ENCODE data around the gene TMEM223. TPM values are rescaled to one million over a fixed set of nuclear protein-coding genes. Genes with fewer than 3 reads are reported as not detected.

The TMEM223 gene
- polyA plus RNA-seq, 1 donor from 2014 or later = 16.5 TPM

DNA sequence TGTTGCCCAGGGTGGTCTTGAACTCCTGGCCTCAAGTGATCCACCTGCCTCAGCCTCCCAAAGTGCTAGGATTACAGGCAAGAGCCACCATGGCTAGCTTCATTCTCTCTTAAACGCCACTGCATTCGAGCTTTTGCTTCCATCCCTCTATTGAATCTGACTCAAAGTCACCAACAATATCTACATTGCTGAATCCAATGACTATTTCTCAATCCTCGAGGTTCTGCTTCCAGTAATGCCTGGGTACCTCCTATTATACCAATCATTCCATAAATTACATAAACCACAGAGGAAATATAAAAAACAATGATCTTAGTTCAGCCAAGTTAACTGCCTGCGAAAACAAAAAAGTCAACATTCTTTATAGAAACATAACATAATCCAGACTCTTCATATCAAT, 25.3 kb upstream of the TMEM223 start:
- H3K79me2 ChIP-seq (replicated peaks; ENCODE audit: insufficient read depth, low read length) = no peaks in the 10 kb centered on the region
- H3K9me3 ChIP-seq (ENCODE audit: low read length) = no peaks in the 10 kb centered on the region
- H3K9me2 ChIP-seq (ENCODE audit: insufficient read depth, low read length) = no peaks in the 10 kb centered on the region
- no peaks in the 10 kb centered on the region for H3K36me3 ChIP-seq (ENCODE audit: insufficient read depth, low read length)
- H3K9ac ChIP-seq (ENCODE audit: low read length) = no peak overlapping the region
- H3K4me3 ChIP-seq (ENCODE audit: low read length) = no peak overlapping the region
- H3F3A ChIP-seq (ENCODE audit: insufficient read depth, low read length, poor library complexity, severe bottlenecking) = no peaks in the 10 kb centered on the region
- H3K4me2 ChIP-seq (ENCODE audit: low read length) = no peak overlapping the region
- no peak for TF ChIP-seq EZH2 (IDR thresholded peaks at IDR 0.05; ENCODE audit: borderline replicate concordance, insufficient read depth, low read length, poor library complexity, severe bottlenecking)
- TF ChIP-seq EP300 (conservative IDR thresholded peaks at IDR 0.05; ENCODE audit: poor library complexity, severe bottlenecking) = no peak
- TF ChIP-seq POLR2AphosphoS5 (IDR thresholded peaks at IDR 0.05) = no peak
- no peak for TF ChIP-seq MXI1 (conservative IDR thresholded peaks at IDR 0.05; ENCODE audit: poor library complexity, severe bottlenecking)
- no peak for TF ChIP-seq SMC3 (conservative IDR thresholded peaks at IDR 0.05; ENCODE audit: poor library complexity)
- TF ChIP-seq, protein P1, sequence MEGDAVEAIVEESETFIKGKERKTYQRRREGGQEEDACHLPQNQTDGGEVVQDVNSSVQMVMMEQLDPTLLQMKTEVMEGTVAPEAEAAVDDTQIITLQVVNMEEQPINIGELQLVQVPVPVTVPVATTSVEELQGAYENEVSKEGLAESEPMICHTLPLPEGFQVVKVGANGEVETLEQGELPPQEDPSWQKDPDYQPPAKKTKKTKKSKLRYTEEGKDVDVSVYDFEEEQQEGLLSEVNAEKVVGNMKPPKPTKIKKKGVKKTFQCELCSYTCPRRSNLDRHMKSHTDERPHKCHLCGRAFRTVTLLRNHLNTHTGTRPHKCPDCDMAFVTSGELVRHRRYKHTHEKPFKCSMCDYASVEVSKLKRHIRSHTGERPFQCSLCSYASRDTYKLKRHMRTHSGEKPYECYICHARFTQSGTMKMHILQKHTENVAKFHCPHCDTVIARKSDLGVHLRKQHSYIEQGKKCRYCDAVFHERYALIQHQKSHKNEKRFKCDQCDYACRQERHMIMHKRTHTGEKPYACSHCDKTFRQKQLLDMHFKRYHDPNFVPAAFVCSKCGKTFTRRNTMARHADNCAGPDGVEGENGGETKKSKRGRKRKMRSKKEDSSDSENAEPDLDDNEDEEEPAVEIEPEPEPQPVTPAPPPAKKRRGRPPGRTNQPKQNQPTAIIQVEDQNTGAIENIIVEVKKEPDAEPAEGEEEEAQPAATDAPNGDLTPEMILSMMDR (IDR thresholded peaks at IDR 0.05; ENCODE audit: poor library complexity, severe bottlenecking) = no peak
- TF ChIP-seq, protein P2, sequence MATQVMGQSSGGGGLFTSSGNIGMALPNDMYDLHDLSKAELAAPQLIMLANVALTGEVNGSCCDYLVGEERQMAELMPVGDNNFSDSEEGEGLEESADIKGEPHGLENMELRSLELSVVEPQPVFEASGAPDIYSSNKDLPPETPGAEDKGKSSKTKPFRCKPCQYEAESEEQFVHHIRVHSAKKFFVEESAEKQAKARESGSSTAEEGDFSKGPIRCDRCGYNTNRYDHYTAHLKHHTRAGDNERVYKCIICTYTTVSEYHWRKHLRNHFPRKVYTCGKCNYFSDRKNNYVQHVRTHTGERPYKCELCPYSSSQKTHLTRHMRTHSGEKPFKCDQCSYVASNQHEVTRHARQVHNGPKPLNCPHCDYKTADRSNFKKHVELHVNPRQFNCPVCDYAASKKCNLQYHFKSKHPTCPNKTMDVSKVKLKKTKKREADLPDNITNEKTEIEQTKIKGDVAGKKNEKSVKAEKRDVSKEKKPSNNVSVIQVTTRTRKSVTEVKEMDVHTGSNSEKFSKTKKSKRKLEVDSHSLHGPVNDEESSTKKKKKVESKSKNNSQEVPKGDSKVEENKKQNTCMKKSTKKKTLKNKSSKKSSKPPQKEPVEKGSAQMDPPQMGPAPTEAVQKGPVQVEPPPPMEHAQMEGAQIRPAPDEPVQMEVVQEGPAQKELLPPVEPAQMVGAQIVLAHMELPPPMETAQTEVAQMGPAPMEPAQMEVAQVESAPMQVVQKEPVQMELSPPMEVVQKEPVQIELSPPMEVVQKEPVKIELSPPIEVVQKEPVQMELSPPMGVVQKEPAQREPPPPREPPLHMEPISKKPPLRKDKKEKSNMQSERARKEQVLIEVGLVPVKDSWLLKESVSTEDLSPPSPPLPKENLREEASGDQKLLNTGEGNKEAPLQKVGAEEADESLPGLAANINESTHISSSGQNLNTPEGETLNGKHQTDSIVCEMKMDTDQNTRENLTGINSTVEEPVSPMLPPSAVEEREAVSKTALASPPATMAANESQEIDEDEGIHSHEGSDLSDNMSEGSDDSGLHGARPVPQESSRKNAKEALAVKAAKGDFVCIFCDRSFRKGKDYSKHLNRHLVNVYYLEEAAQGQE (IDR thresholded peaks at IDR 0.05; ENCODE audit: borderline replicate concordance) = no peak
- no peak for TF ChIP-seq RAD21 (conservative IDR thresholded peaks at IDR 0.05)
- no peak for TF ChIP-seq TAF1 (IDR thresholded peaks at IDR 0.05; ENCODE audit: low read depth)
- H3K27ac ChIP-seq (ENCODE audit: low read length) = no peak overlapping the region
- H4K20me1 ChIP-seq (ENCODE audit: insufficient read depth) = no peaks in the 10 kb centered on the region
- H2AFZ ChIP-seq (ENCODE audit: low read depth, low read length) = no peak overlapping the region
- H3K27me3 ChIP-seq (ENCODE audit: insufficient read depth, low read depth, low read length) = no peaks in the 10 kb centered on the region

DNA sequence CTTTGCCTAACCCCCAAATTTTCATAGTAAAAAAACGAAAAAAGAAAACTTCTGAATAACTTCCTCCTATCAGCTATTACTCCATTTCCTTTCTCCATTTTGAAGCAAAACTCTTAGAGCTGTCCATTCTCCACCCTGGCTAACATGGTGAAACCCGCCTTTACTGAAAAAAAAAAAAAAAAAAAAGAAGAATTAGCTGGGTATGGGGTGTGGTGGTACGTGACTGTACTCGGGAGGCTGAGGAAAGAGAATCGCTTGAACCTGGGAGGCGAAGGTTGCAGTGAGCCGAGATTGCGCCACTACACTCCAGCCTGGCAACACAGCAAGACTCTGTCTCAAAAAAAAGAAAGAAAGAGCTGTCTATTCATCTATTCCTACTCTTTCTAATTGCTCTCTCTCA, 24.8 kb upstream of the TMEM223 start:
- H3K36me3 ChIP-seq (ENCODE audit: insufficient read depth, low read length) = no peaks in the 10 kb centered on the region

More for the DNA sequence above, 24.8 kb upstream of the TMEM223 start:
- Histone ChIP-seq H3F3A (ENCODE audit: insufficient read depth, low read length, poor library complexity, severe bottlenecking) (no peaks in the 10 kb centered on the region), H3K9ac (ENCODE audit: low read length) (no peak overlapping the region), H3K4me3 (ENCODE audit: low read length) (no peak overlapping the region), H3K9me3 (ENCODE audit: low read length) (no peaks in the 10 kb centered on the region), H3K27me3 (ENCODE audit: insufficient read depth, low read depth, low read length) (no peaks in the 10 kb centered on the region), H3K9me2 (ENCODE audit: insufficient read depth, low read length) (no peaks in the 10 kb centered on the region), H3K27ac (ENCODE audit: low read length) (no peak overlapping the region), H4K20me1 (ENCODE audit: insufficient read depth) (no peaks in the 10 kb centered on the region), H3K79me2 (replicated peaks; ENCODE audit: insufficient read depth, low read length) (no peaks in the 10 kb centered on the region), H3K4me2 (ENCODE audit: low read length) (no peak overlapping the region), H2AFZ (ENCODE audit: low read depth, low read length) (no peak overlapping the region)
- TF ChIP-seq POLR2AphosphoS5 (IDR thresholded peaks at IDR 0.05) = no peak
- TF ChIP-seq RAD21 (conservative IDR thresholded peaks at IDR 0.05) = no peak
- no peak for TF ChIP-seq TAF1 (IDR thresholded peaks at IDR 0.05; ENCODE audit: low read depth)
- TF ChIP-seq, protein P1 (IDR thresholded peaks at IDR 0.05; ENCODE audit: poor library complexity, severe bottlenecking) = no peak
- no peak for TF ChIP-seq EZH2 (IDR thresholded peaks at IDR 0.05; ENCODE audit: borderline replicate concordance, insufficient read depth, low read length, poor library complexity, severe bottlenecking)
- TF ChIP-seq SMC3 (conservative IDR thresholded peaks at IDR 0.05; ENCODE audit: poor library complexity) = no peak
- no peak for TF ChIP-seq MXI1 (conservative IDR thresholded peaks at IDR 0.05; ENCODE audit: poor library complexity, severe bottlenecking)
- TF ChIP-seq EP300 (conservative IDR thresholded peaks at IDR 0.05; ENCODE audit: poor library complexity, severe bottlenecking) = no peak

All from neural cell (in vitro differentiated cells).